ENCODE results near the gene USF3. TPM values are rescaled to one million over a fixed set of nuclear protein-coding genes. Genes with fewer than 3 reads are reported as not detected.

The USF3 gene
- polyA plus RNA-seq, 2 of the 4 experiments (the other 2 are of a cell fraction), result 1.9 to 11.3 TPM

DNA sequence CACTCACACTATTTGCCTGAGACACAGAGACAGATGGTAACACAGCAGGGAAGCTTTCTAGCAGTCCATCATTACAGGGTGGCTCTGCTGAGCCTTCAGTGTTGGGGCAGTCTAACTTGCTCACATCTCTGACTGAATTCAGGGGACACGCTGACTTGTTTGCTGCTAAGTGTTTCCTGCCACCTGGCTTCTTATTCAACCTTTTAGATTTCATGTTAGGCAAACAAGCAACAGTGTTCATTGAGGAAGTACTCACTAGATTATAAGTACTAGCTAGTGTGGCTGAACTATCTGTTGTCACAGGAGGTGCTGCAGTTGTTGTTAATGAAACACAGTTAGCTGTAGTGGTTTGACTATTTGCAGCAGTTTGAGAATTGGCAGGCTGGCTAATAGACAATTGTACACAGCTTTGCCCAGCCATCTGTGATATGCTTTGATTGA is 37.3 kb downstream of the USF3 start:
- 92% methylated on average over 1 of the region's 1 CpG for WGBS (ENCODE audit: missing lambda C conversion rate)
- H3K4me1 ChIP-seq, result peaks cover 10% of the 10 kb centered on the region; the same call in 2 of the 3 replicates
- no peak for TF ChIP-seq ZC3H11A (IDR thresholded peaks at IDR 0.05)
- no peak for TF ChIP-seq BHLHE40 (IDR thresholded peaks at IDR 0.05; ENCODE audit: low read depth, low read length)
- TF ChIP-seq RAD21 (conservative IDR thresholded peaks at IDR 0.05 in 1 of 2, IDR thresholded peaks at IDR 0.05 in 1 of 2), result no peak
- TF ChIP-seq JUNB (IDR thresholded peaks at IDR 0.05), result no peak
- POLR2A ChIA-PET, result no interaction called here
- CTCF ChIA-PET, result interaction anchor here (1.9 to 2.1 kb wide), 2 partner anchors 16 to 77 kb away, joined by 4 to 5 read pairs; no protein-coding TSS in a partner anchor
- ATAC-seq (no peak), FAIRE-seq (no peak), DNase-seq (ENCODE audit: low read depth in 1 of 2, low spot score in 1 of 2) (no peak)
- H3K9me3 ChIP-seq, result no peaks in the 10 kb centered on the region
- no peak overlapping the region for H3K4me2 ChIP-seq
- H3K27ac ChIP-seq, result no peak overlapping the region
- H3K4me3 ChIP-seq, result no peak overlapping the region

DNA sequence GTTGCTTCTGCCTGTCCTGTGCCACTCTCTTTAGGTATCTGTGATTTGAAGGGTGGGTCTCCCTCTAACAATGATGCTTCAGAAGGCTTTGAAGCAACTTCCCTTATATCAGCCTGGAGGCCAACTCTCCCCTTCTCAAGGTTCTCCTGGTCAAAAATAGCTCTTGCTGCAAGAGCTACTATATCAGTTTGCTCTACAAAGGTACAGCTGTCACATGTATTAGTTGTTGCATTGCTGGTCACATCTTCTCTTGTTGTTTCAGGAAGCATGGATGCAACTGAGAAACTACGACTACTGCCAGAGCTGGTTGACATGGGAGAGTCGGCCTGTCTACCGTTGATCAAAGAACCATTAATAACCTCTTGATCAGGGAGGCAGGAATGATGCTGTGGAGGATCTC is 38.3 kb downstream of the USF3 start:
- 98% methylated on average over 3 of the region's 3 CpGs for WGBS (ENCODE audit: missing lambda C conversion rate)
- Histone ChIP-seq H3K4me3 (no peak overlapping the region), H3K9me3 (no peaks in the 10 kb centered on the region), H3K27ac (no peak overlapping the region), H3K4me2 (no peak overlapping the region), H3K4me1 (no peaks in the 10 kb centered on the region; the same call in 2 of the 3 replicates)
- DNase-seq (ENCODE audit: low read depth in 1 of 2, low spot score in 1 of 2) (no peak), ATAC-seq (no peak), FAIRE-seq (no peak)
- TF ChIP-seq HDAC2 (IDR thresholded peaks at IDR 0.05), result no peak
- no peak for TF ChIP-seq NR3C1 (IDR thresholded peaks at IDR 0.05)
- TF ChIP-seq BHLHE40 (IDR thresholded peaks at IDR 0.05; ENCODE audit: low read depth, low read length), result no peak
- no peak for TF ChIP-seq FOSL2 (IDR thresholded peaks at IDR 0.05)
- TF ChIP-seq FOSL2 (CRISPR knock-in tag; IDR thresholded peaks at IDR 0.05), result no peak
- TF ChIP-seq EP300 (IDR thresholded peaks at IDR 0.05), result no peak
- TF ChIP-seq, protein P1, sequence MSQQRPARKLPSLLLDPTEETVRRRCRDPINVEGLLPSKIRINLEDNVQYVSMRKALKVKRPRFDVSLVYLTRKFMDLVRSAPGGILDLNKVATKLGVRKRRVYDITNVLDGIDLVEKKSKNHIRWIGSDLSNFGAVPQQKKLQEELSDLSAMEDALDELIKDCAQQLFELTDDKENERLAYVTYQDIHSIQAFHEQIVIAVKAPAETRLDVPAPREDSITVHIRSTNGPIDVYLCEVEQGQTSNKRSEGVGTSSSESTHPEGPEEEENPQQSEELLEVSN (IDR thresholded peaks at IDR 0.05; ENCODE audit: borderline replicate concordance, low read depth), result no peak
- TF ChIP-seq CEBPB (IDR thresholded peaks at IDR 0.05), result no peak
- TF ChIP-seq FOSB (CRISPR knock-in tag; IDR thresholded peaks at IDR 0.05), result no peak
- TF ChIP-seq CHD4 (IDR thresholded peaks at IDR 0.05; ENCODE audit: borderline replicate concordance), result no peak
- no peak for TF ChIP-seq MAZ (IDR thresholded peaks at IDR 0.05; ENCODE audit: borderline replicate concordance, low read depth, low read length)
- no peak for TF ChIP-seq RNF2 (IDR thresholded peaks at IDR 0.05; ENCODE audit: borderline replicate concordance, low read depth)
- TF ChIP-seq TP53 (CRISPR knock-in tag; IDR thresholded peaks at IDR 0.05), result no peak
- no peak for TF ChIP-seq HOXA7 (CRISPR knock-in tag; IDR thresholded peaks at IDR 0.05)
- no peak for TF ChIP-seq RFX5 (IDR thresholded peaks at IDR 0.05)
- TF ChIP-seq RARB (CRISPR knock-in tag; IDR thresholded peaks at IDR 0.05), result no peak
- no peak for TF ChIP-seq JUNB (IDR thresholded peaks at IDR 0.05)
- TF ChIP-seq, protein P2, sequence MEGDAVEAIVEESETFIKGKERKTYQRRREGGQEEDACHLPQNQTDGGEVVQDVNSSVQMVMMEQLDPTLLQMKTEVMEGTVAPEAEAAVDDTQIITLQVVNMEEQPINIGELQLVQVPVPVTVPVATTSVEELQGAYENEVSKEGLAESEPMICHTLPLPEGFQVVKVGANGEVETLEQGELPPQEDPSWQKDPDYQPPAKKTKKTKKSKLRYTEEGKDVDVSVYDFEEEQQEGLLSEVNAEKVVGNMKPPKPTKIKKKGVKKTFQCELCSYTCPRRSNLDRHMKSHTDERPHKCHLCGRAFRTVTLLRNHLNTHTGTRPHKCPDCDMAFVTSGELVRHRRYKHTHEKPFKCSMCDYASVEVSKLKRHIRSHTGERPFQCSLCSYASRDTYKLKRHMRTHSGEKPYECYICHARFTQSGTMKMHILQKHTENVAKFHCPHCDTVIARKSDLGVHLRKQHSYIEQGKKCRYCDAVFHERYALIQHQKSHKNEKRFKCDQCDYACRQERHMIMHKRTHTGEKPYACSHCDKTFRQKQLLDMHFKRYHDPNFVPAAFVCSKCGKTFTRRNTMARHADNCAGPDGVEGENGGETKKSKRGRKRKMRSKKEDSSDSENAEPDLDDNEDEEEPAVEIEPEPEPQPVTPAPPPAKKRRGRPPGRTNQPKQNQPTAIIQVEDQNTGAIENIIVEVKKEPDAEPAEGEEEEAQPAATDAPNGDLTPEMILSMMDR (IDR thresholded peaks at IDR 0.05), result no peak
- TF ChIP-seq REST (IDR thresholded peaks at IDR 0.05), result no peak
- no peak for TF ChIP-seq KDM5A (IDR thresholded peaks at IDR 0.05)
- no peak for TF ChIP-seq HOXB5 (CRISPR knock-in tag; IDR thresholded peaks at IDR 0.05)
- POLR2A ChIA-PET, result no interaction called here
- CTCF ChIA-PET, result interaction anchor here (0.6 to 2.1 kb wide), 2 partner anchors 15 to 25 kb away, joined by 3 to 4 read pairs; no protein-coding TSS in a partner anchor
